Activated CD8-positive, alpha-beta memory T cell treated with anti-CD3 and anti-CD28 coated beads for 48 hours (primary cell): ENCODE data around the gene CYBB.

Experiments
- DNase-seq, 3 experiments: peaks; one replicate each; pipeline ENCODE4 v3.0.0-alpha.2; 2020; ENCODE audit warnings: low read depth in 2 of 3, low spot score in 2 of 3

The CYBB gene

GRCh38 chrX:37834937-37835336 lies 55.1 kb downstream of the CYBB start:
- no peak for DNase-seq

GRCh38 chrX:37840931-37841330 lies 61.1 kb downstream of the CYBB start:
- DNase-seq = no peak

GRCh38 chrX:37844622-37845021 lies 64.8 kb downstream of the CYBB start:
- DNase-seq = no peak

- no peak for DNase-seq
Measured at GRCh38 chrX:37846141-37846540, 66.3 kb downstream of the CYBB start.

GRCh38 chrX:37846558-37846933 lies 66.7 kb downstream of the CYBB start:
- no peak for DNase-seq

GRCh38 chrX:37846934-37847732 lies 67.3 kb downstream of the CYBB start, which contains the start of gene DYNLT3:
TSS of gene DYNLT3 (minus strand) at chrX:37847571. CDS start at chrX:37847510, 61 bp downstream.
- peak; percentile 26 to 55 (median 45) for DNase-seq

GRCh38 chrX:37847733-37848197 lies 67.9 kb downstream of the CYBB start:
- no peak for DNase-seq

GRCh38 chrX:37854148-37854547 lies 74.3 kb downstream of the CYBB start:
- no peak for DNase-seq

- no peak for DNase-seq
Measured at GRCh38 chrX:37854748-37855147, 74.9 kb downstream of the CYBB start.

GRCh38 chrX:37860721-37861120 lies 80.9 kb downstream of the CYBB start:
- DNase-seq = no peak

GRCh38 chrX:37862851-37863250 lies 83.0 kb downstream of the CYBB start:
- no peak for DNase-seq
